Activated CD4-positive, alpha-beta memory T cell treated with anti-CD3 and anti-CD28 coated beads, Interleukin-2, amount 10 ng/mL, durations not matched to agents 7 days and 5 days (primary cell): ENCODE results near the gene CROCC2. TPM values are rescaled to one million over a fixed set of nuclear protein-coding genes. Genes with fewer than 3 reads are reported as not detected.

Experiments
- CTCF ChIA-PET: fragments of 350-600 bp; sonication (Branson Sonifier 250); formaldehyde crosslinking; loops from one replicate; lab custom pipeline; 2021; ENCODE audit warnings: antibody characterized with exemption, inconsistent platforms; lab: Charles Lee
- POLR2A ChIA-PET: fragments of 350-600 bp; sonication (Branson Sonifier 250); formaldehyde crosslinking; loops from one replicate; lab custom pipeline; 2021; ENCODE audit warnings: antibody characterized with exemption; lab: Charles Lee
- DNase-seq: peaks from one replicate; pipeline ENCODE4 v3.0.0-alpha.2; 2020
- H3K27ac Mint-ChIP-seq: one replicate; pipeline ENCODE4 v1.8.0; 2021; ENCODE audit warnings: mild to moderate bottlenecking, mixed read lengths
- H3K27me3 Mint-ChIP-seq: one replicate; pipeline ENCODE4 v1.8.0; 2021; ENCODE audit warnings: mixed read lengths
- H3K36me3 Mint-ChIP-seq: one replicate; pipeline ENCODE4 v1.8.0; 2021; ENCODE audit warnings: low read depth, mixed read lengths
- H3K4me1 Mint-ChIP-seq: one replicate; pipeline ENCODE4 v1.8.0; 2021; ENCODE audit warnings: mixed read lengths
- H3K4me3 Mint-ChIP-seq: one replicate; pipeline ENCODE4 v1.8.0; 2021; ENCODE audit warnings: mild to moderate bottlenecking, mixed read lengths
- H3K9me3 Mint-ChIP-seq: one replicate; pipeline ENCODE4 v1.8.0; 2021; ENCODE audit warnings: mixed read lengths
- total RNA-seq, 2 experiments: library from RNA; stranded (reverse); gene quantifications; one replicate each; pipeline ENCODE4 v1.2.3, GENCODE V29; 2021

Gene CROCC2
- total RNA-seq, 2 experiments from 2014 or later: not detected

DNA sequence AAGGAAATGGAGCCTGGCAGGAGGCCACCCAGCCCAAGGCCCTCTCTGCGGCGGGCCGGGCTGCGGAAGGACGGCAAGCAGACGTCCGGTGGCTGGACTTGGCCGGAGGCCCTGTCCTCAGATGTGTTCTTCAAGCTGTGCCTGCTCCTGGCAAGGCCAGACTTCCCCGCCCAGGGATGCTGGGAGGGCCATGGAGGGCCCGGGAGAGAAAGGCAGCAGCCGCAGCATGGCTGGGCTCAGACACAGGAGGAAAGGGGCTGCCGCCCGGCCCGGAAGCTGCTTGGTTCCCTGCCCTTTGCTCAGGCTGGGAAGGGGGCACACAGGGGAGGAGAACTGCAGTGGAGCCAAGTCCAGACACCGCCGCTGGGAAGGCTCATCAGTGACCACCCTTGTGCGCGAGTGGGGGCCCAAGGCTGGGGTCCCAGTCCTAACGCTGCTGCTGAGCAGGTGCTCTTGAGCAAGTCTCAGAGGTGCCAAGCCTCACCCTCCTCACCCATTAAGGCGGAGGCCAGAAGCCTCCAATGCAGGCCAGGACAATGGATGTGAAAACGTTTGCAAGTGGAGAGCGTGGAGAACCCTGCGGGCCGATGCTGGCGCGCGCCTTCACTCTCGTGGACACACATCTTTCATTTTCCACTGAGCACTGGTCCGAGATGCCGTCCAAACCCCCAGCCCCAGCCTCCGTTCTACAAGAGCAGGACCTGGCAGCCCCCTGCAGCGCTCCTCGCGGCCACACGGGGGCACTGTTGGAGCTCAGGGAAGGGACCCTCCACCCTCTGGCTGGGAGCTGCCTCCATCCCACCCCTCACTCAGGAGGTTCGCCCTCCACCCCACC lies 7.9 kb downstream of the CROCC2 start:
- H3K27me3 Mint-ChIP-seq: peaks cover 5% of the 10 kb centered on the region
- H3K27ac Mint-ChIP-seq: no peak overlapping the region
- H3K4me3 Mint-ChIP-seq: no peak overlapping the region
- peak; percentile 64 for DNase-seq
- H3K4me1 Mint-ChIP-seq: no peaks in the 10 kb centered on the region
- CTCF ChIA-PET: interaction anchor here (0.6 to 1.4 kb wide), 8 partner anchors 22 to 237 kb away, joined by 3 read pairs; partner anchors contain the start of gene PASK
- POLR2A ChIA-PET: no interaction called here
- no peaks in the 10 kb centered on the region for H3K36me3 Mint-ChIP-seq
- H3K9me3 Mint-ChIP-seq: no peaks in the 10 kb centered on the region

DNA sequence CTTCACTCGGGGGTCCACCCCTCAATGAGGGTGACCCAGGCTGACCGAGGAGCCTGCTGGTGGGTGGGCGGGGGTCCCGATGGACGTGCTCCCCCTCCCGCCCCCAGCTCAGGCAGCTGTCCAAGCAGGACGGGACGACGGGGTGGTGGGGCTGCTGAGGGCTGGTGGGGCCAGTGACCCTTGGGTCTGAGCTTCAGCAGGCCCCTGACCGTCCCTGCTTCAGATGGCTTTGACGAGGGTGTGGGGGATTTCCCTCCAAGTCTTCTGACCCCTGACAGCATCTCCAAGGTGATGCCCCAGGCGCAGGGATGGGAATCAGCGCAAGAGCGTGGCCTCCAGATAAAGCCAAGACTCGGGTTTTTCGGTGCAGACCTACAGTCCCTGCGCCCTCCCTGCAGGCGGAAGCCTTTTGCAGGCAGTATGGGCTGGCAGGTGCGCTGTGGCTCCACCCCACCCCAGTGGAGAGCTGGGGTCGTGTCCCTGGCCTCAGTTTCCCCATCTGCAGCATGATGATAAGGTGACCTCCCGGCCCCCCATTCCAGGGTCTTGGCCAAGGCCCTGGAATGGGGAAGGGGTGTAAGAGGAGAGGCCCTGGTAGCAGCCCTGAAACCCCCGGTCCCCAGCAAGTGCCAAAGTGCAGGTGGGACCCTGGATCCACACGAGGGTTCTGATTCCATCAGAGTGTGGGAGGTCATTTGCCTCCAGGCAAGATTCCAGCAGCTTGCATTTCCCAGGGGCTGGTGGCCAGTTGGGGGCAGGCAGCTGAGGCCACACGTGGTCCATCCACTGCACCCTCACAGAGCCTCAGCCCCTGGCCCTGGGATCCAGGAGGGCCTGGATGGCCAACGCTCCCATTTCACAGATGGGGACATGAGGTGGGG lies 8.7 kb downstream of the CROCC2 start:
- no peaks in the 10 kb centered on the region for H3K36me3 Mint-ChIP-seq
- H3K27me3 Mint-ChIP-seq: peaks cover 5% of the 10 kb centered on the region
- CTCF ChIA-PET: interaction anchor here (0.6 to 1.4 kb wide), 7 partner anchors 21 to 236 kb away, joined by 3 read pairs; partner anchors contain the start of gene PASK
- no peak for DNase-seq
- no peaks in the 10 kb centered on the region for H3K9me3 Mint-ChIP-seq
- no peak overlapping the region for H3K27ac Mint-ChIP-seq
- POLR2A ChIA-PET: no interaction called here
- no peak overlapping the region for H3K4me3 Mint-ChIP-seq
- no peaks in the 10 kb centered on the region for H3K4me1 Mint-ChIP-seq

GRCh38 chr2:240915526-240916341 lies 9.6 kb downstream of the CROCC2 start:
- POLR2A ChIA-PET: no interaction called here
- H3K9me3 Mint-ChIP-seq: no peaks in the 10 kb centered on the region
- CTCF ChIA-PET: no interaction called here
- no peak overlapping the region for H3K27ac Mint-ChIP-seq
- peaks cover 5% of the 10 kb centered on the region for H3K27me3 Mint-ChIP-seq
- H3K4me1 Mint-ChIP-seq: no peaks in the 10 kb centered on the region
- H3K4me3 Mint-ChIP-seq: no peak overlapping the region
- H3K36me3 Mint-ChIP-seq: no peaks in the 10 kb centered on the region
- no peak for DNase-seq

- Mint-ChIP-seq H3K36me3 (no peaks in the 10 kb centered on the region), H3K4me1 (no peaks in the 10 kb centered on the region), H3K27ac (no peak overlapping the region), H3K27me3 (peaks cover 5% of the 10 kb centered on the region), H3K9me3 (no peaks in the 10 kb centered on the region), H3K4me3 (no peak overlapping the region)
- ChIA-PET POLR2A (no interaction called here), CTCF (no interaction called here)
- no peak for DNase-seq
Observed at GRCh38 chr2:240916571-240917008, 10.5 kb downstream of the CROCC2 start.

GRCh38 chr2:240917009-240917683 lies 11.0 kb downstream of the CROCC2 start:
- Mint-ChIP-seq H3K27ac (no peak overlapping the region), H3K4me1 (no peaks in the 10 kb centered on the region), H3K9me3 (no peaks in the 10 kb centered on the region), H3K27me3 (peaks cover 5% of the 10 kb centered on the region), H3K4me3 (no peak overlapping the region), H3K36me3 (no peaks in the 10 kb centered on the region)
- DNase-seq: no peak
- ChIA-PET CTCF (no interaction called here), POLR2A (interaction anchor here (1.0 kb wide), 1 partner anchor 14 kb away, joined by 3 read pairs; no protein-coding TSS in a partner anchor)

DNA sequence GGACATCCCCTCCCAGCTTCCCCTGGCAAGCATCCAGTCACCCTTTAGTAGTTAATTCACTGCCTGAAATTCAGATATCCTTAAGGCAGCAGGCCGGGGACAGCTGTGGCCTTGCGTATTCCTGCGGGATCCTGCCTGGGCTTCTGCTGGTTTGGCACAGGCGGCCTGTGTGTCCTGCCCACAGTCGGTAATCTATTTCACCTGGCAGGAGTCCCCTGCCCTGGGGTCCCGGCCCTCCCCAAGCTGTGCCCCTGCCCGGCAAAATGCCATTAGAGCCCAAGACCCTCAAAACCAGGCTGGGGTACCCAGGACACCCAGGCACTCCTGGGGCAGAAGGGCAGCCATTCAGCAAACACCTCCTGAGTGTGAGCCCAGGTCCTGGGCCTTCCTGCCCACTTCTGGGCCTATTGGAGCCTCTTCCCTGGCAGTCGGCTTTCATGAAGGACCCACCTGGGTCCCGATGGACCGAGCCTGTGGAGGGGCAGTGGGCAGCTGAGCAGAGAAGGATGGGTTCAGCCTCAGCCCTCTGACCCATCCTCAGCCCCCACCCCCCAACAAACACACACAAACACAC lies 11.6 kb downstream of the CROCC2 start:
- H3K4me3 Mint-ChIP-seq: no peak overlapping the region
- CTCF ChIA-PET: no interaction called here

DNA sequence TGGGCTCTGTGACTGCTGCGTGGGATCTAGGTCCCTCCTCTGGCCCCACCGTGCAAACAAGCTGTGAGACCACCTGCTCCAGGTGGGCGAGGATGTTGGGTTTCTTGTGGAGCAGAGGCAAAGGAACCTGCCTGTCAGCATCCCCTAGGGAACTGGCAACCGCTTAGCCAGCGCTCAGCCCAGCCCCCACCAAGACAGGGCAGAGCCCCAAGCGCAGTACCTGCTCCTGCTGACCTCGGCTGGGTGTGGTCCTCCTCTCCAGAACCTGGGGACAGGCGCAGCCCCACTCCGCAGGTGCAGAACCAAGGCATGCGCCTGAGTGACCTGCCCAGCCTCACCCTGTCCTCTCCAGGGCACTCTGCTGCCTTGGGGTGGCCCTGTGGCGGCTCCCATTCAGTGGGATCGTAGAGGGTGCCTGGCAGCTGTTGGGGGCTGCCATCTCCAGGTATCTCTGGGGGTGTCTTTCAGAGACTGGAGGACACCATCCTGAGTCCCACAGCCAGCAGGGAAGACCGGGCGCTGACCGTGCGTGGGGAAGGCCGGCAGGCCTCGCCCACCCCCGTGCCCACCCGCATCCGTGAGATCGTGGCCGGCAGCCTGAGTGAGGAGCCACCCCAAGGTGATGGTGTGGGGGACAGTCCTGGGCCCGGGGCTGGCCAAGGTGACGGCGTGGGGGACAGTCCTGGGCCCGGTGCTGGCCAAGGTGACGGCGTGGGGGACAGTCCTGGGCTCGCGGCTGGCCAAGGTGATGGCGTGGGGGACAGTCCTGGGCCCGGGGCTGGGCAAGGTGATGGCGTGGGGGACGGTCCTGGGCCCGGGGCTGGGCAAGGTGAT lies 12.3 kb downstream of the CROCC2 start:
- DNase-seq: no peak
- no peak overlapping the region for H3K4me3 Mint-ChIP-seq
- ChIA-PET CTCF (no interaction called here), POLR2A (no interaction called here)
- no peaks in the 10 kb centered on the region for H3K9me3 Mint-ChIP-seq
- peaks cover 5% of the 10 kb centered on the region for H3K27me3 Mint-ChIP-seq
- H3K27ac Mint-ChIP-seq: no peak overlapping the region
- H3K36me3 Mint-ChIP-seq: no peaks in the 10 kb centered on the region
- no peaks in the 10 kb centered on the region for H3K4me1 Mint-ChIP-seq

More for the DNA sequence above, 11.6 kb downstream of the CROCC2 start:
- POLR2A ChIA-PET: interaction anchor here (1.0 kb wide), 1 partner anchor 15 kb away, joined by 3 read pairs; no protein-coding TSS in a partner anchor
- no peaks in the 10 kb centered on the region for H3K9me3 Mint-ChIP-seq
- no peak for DNase-seq
- H3K36me3 Mint-ChIP-seq: no peaks in the 10 kb centered on the region
- H3K27ac Mint-ChIP-seq: no peak overlapping the region
- H3K27me3 Mint-ChIP-seq: peaks cover 5% of the 10 kb centered on the region
- no peaks in the 10 kb centered on the region for H3K4me1 Mint-ChIP-seq

DNA sequence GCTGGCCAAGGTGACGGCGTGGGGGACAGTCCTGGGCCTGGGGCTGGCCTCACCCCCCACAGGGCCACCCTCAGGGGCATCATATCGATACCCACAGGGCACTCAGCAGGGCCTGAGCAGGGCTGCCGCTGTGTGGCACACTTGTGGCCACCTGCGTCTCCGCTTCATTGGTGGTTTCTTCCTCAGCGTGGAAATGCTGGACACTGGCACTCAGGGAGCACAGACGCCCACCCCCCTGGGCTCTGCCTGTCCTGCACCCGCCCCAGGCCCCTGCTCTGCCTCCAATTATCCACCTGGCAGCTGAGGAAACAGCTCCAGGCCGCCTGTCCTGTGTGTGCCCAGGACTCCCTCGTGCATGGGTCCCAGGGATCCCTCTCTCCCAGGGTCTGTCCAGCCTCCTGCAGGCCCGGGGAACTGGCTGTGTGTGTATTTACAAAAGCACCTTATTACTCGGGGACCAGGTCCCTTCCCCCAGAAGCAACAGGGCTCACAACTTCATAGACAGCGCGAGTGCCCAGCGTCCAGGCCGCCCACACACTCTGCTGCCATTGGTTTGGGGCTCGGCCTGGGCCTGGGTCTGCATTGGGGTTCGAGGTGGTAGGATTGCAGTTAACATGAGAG lies 13.1 kb downstream of the CROCC2 start:
- Mint-ChIP-seq H3K27ac (no peak overlapping the region), H3K36me3 (no peaks in the 10 kb centered on the region), H3K27me3 (peaks cover 5% of the 10 kb centered on the region), H3K4me1 (no peaks in the 10 kb centered on the region), H3K4me3 (no peak overlapping the region), H3K9me3 (no peaks in the 10 kb centered on the region)
- ChIA-PET POLR2A (no interaction called here), CTCF (no interaction called here)
- DNase-seq: no peak

DNA sequence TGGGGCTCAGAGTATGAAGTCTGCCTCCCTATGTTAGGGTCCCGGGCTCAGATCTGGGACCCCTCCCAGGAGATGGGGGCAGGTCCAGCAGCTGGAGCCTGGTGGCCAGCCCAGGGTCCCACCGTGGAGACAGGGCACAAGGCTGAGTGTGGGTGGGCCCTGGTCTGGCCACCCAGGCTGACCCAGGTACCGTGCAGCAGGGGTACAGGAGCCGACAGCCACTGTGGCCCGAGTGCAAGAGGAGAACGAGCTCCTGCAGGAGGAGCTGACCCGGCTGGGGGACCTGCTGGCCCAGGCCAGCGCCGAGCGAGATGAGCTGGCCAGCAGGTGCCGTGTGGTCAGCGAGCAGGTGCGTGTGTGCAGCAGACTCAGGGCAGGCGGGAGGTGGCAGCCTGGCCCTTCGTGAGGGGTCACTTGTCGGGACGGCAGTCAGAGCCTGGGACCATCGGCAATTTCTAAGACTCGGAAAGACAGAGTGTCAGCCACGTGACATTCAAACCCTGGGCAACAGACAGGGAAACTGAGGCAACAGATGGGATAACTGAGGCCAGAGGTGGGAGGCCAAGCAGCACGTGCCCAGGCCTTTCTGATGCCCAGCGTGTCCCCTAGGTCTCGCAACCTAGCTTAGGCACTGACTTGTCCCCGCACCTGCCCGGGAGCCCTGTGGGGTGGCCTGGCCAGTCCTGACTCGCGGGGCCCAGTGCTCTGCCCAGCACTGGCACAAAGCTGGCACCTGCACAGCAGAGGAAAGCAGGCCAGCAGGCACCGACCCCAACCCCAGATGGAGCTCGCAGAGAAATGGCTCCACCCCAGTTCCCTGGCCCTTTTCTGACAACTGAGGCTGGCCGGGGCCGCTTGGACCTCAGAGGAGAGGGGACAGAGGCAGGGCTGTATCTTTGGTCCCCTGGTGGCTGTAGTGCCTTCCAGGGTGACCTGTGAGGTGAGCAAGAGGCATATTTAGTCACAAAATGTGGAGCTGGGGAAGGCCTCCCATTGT lies 13.9 kb downstream of the CROCC2 start:
- Mint-ChIP-seq H3K9me3 (no peaks in the 10 kb centered on the region), H3K27ac (no peak overlapping the region), H3K27me3 (peaks cover 5% of the 10 kb centered on the region), H3K4me1 (no peaks in the 10 kb centered on the region), H3K4me3 (no peak overlapping the region), H3K36me3 (no peaks in the 10 kb centered on the region)
- POLR2A ChIA-PET: no interaction called here
- CTCF ChIA-PET: no interaction called here
- peak; percentile 11 for DNase-seq

DNA sequence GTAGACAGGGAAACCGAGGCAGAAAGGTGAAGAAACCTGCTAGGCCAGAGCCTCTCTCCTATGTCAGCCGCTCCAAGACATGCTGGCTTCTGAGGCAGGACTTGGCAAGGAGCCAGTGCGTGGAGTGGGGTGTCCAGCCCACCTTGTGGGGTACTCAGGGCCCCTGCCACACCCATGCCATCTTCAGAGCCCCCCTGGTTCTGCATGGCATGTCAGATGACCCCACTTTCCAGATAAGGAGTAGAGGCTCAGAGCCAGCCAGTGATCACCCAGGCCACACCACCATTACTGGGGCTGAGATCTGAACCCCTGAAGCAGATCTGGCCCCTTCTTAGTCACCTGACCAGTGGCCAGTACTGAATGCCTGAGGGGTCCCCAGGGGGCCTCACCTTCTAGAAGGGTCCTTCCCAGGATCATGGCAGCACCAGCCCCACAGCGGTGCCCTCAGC lies 14.7 kb downstream of the CROCC2 start:
- Mint-ChIP-seq H3K27me3 (peaks cover 1% of the 10 kb centered on the region), H3K27ac (no peak overlapping the region), H3K36me3 (no peaks in the 10 kb centered on the region), H3K9me3 (no peaks in the 10 kb centered on the region), H3K4me3 (no peak overlapping the region), H3K4me1 (no peaks in the 10 kb centered on the region)
- DNase-seq: peak; percentile 13
- ChIA-PET POLR2A (no interaction called here), CTCF (no interaction called here)
